ENCODE measurements around the gene APOA5.

Gene APOA5

GRCh38 chr11:116796548-116796947, 4.9 kb upstream of the APOA5 start:
- no peak for DNase-seq

- no peak for DNase-seq
These were observed 3.2 kb upstream of the APOA5 start for GRCh38 chr11:116794851-116795250.

- DNase-seq: no peak
These were observed 2.1 kb upstream of the APOA5 start for GRCh38 chr11:116793772-116794097.

DNA sequence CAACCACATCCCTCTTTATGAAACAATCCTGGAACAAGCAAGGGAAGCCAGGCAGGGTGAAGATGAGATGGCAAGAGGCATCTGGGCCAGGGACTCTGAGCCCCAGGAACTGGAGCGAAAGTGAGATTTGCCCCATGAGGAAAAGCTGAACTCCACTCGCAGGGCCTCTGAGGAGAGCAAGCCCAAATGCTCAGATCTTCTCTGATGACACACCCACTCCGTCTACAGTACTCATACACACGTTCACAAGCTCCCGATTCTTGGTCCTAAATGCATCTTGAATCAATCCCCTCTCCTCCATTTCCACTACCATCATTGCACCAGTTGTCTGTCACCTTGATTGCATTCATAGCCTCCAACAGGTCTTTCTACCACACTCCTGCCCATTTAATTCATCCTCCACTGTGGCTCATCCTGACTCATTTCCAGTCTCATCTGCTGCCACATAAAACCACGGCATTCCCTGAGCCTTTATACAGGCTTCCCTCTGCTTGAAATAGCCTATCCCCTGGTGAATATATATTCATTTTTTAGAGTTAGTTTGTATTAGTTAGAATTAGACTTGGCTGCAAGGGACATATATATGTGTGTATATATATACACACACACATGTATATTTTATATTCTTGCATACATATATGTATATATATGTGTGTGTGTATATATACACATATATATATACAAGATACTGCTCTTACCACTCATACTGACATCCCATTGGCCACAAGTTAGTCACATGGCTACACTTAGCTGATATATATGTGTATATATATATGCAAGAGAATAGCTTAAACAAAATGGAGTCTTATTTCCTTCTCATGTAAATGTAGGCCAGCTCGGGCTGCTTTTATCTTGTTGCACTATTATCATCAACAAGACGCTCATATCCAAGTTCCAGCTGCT, 1.4 kb upstream of the APOA5 start:
- no peak for DNase-seq

DNA sequence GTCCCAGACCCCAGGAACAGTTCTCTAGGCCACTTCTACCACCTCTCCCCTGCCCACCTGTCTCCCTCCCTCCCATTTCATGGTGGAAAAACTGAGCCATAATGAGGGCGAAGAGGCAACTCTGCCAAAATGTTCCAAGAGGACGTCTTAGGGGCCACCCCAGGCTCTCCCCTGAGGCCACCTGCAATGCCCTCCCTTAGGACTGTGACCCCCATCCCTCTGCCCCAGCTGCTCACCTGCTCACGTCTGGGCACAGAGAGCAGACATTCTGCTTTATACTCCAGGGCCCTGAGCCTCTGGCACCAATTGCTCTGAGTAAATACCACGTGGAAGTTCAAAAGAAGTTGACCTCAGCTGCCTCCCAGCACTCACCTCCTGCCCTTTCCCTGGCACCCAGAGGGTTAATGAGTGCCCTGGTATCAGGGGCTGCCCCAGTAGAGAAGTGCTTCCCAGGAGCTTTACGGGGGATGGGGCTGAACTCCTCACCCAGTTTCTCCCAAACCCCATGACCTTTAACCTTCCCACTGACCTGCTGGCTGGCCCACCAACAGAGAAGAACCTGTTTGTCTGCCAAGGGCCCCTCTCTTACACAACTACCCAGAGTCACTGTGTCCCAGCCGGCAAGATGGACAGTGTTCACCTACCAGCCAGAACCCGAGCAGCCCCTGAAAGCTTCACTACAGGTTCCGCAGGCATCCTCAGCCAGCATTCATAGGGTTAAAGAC, 627 bp upstream of the APOA5 start:
- DNase-seq: no peak

DNA sequence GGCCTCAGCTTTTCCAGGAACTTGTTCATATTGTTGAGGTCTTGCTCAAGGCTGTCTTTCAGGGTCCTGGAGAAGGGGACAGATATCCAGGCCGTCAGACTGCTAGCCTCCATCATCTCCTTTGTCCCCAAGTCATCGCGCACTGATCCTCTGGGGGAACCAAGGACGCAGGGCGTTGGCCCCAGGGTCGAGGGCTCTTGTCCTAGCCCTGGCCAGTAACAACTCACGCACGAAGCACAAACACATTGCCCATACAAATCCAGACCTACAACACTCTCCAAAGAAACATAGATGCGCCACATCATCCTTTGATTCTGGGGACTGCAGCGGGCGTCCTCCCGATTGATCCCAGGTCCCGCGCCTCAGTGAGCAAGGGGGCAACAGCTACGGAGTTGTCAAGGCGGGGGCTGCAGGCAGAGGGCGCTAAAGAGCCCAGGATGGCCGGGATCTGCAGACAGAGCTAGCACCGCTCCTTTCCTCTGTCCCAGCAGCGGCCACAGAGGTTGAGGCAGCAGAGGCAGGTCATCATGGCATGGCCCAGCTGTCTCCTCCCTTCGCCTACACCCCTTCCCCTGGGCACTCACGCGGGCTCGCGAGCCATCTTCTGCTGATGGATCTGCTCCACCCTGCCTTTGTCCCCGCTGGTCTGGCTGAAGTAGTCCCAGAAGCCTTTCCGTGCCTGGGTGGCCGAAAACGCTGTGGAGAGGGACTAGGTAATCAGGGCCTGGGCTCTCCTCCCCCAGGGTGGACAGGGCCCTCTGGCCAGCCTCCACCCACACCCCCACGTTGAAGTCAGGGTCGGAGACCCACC, 472 bp downstream of the APOA5 start:
- peak; percentile 80 to 83 for DNase-seq

GRCh38 chr11:116790167-116791001, 1.3 kb downstream of the APOA5 start:
- DNase-seq: no peak

GRCh38 chr11:116788975-116789374, 2.7 kb downstream of the APOA5 start:
- no peak for DNase-seq

DNA sequence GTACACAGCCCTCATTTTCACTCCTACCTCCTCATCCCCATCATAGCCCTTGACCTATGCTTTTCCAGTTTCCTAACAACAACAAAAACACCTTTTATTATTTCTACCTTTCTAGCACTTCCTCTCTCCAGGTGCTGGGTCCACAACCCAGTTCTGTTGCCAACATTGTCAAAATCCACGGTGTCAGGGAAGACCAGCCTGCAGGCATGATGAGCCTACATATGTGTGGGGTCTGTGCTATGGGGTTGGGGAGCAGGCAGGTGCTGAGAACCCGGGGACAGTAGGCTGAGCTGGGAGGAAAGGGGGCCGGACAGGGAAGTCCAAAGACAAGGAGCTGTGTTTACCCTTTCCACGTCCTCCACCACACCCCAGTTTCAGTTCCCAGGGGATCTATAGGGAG, 3.1 kb downstream of the APOA5 start:
- DNase-seq: no peak

- peak; percentile 74 to 75 for DNase-seq
These were observed 3.7 kb downstream of the APOA5 start, which contains the start of gene ZPR1 for GRCh38 chr11:116787786-116788486. Gene ZPR1 (minus strand): TSS chr11:116788023. CDS start chr11:116787990, 33 bp downstream.

DNA sequence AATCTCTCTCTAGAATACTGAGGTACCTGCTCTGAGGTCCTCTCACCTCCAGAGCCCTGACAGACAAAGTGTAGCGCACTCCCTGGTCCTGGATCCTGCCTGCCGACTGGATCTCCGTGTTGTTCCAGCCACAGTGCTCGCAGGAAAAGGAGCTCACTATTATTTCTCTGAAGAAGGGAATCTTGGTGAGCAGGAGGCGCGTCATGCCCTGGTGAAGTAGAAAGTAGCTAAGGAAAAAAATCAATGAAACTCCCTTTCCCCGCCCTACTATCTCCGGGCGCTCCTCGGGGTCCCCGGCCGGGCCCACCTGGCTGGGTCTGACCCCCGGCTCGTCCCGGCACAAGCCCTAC, 4.3 kb downstream of the APOA5 start:
- DNase-seq: no peak

- DNase-seq: no peak
These were observed 4.7 kb downstream of the APOA5 start for GRCh38 chr11:116786966-116787365.

GRCh38 chr11:116786326-116786725, 5.4 kb downstream of the APOA5 start:
- no peak for DNase-seq

DNA sequence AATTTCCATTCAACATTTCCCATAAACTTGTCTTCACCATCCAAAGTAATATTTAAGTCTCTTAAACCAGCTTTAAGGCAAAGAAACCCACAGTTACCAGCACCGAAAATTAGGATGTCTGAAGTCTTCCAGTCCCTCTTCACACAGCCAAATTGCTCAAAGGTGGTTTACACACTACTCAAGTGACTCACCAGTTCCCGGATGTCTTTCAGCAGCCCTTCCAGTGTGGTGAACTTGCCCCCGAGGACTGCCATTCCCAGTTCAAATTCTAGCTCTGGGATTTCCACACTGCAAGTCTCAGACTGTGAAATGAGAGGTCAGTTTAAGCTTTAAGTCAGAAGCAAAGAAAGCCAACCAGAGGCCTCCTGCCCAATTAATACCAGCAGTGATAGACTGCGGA, 9.0 kb downstream of the APOA5 start:
- no peak for DNase-seq

GRCh38 chr11:116778556-116778955, 13.1 kb downstream of the APOA5 start:
- no peak for DNase-seq

DNA sequence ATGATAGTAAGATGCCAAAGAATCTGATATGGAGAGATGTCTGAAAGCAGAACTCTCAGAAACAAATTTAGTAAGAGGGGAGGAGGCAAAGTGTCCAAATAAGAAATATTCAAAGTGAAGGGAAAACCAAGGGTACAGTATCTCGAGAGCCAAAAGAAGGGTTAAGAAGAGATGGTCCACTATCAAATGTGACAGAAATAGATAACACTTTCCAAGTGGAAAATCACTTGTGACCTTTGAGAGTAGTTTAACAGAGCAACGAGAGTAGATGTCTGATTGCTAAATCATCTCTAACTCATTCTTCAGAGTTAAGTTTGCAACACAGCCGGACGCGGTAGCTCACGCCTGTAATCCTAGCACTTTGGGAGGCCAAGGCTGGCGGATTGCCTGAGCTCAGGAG, 14.6 kb downstream of the APOA5 start:
- DNase-seq: no peak

DNA sequence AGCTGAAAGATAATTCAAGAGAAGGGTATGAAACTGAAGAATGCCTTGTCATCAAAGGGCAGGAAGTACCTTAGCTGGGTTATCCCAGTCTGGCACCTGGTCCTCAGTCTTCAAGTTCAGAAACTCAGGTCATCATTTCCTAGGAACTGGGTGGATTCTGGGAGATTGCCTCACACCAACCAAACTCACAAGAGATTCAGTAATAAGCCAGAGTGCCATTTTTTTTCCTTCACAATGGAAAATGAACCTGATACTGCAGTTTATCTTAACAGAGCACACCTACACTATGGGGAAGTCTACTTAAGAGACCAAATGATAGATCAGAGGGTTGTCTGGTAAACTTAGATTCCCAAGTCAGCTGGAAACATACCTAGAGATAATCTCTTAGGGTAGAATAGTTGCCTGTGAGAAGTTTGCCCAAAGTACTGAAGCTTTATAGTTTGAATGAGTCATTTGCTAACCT, 15.1 kb downstream of the APOA5 start:
- DNase-seq: no peak

DNA sequence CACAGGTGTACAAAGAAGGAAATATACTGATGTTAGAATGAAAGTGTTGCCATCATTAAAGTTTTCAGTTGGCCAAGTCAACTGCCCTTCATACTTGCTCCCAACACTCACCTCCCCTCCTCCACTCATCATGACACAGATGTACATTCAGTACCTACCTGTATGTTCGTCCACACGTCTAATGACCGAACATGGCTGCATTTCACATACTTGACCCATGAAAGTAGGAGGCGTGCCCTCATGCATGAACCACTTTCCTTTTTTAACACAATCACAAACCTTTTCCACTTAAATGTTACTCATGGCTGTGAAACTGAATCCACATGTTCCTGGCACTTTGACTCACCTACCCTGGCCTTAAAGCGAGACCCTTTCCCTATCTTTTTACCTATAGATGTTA, 15.7 kb downstream of the APOA5 start:
- no peak for DNase-seq

- no peak for DNase-seq
These were observed 17.0 kb downstream of the APOA5 start for GRCh38 chr11:116774661-116775060.

DNA sequence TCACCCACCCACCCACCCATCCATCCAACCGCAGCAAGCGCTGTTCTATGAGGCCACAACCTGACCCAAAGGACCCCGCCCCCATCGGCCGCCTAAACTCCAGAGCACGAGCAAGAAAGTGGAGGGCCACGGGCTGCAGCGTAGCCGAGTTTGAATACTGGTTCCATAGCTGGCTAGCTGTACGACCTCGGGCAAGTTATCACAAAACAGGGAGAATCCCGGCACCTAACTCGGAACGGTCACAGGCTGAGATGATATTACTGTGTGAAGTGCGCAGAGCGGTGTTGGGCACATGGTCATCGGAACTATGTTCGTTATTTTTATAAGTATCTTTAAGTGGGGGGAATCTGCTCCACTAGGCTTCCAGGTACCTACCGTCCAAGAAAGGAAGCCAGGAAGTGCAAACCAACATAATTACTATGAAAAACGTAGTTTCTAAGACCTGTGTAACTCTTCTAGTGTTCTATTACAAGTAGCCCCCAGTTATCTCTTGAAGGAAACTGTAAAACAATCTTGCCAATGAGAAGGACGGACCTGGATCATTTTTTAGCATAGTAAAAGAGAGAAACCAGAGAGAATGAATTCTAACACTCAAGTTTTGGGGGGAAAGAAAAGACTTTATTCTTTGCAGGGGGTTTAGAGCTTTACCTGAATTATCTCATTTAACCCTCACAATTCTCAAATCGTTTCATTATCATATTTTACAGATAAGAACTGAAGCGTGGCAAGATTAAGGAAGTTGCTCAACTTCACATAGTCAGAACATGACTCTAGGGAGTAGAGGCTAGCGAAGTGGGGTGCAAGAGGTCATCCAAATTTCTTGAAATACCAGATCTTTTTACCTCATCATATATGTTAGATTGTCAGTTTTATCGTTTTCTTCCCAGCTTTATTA, 18.2 kb downstream of the APOA5 start:
- DNase-seq: no peak
